ENCODE data around the gene COL24A1. TPM values are rescaled to one million over a fixed set of nuclear protein-coding genes. Genes with fewer than 3 reads are reported as not detected.
"Not testable (repeated sequence)": the region's sequence is repeated elsewhere in the genome, so short reads cannot be mapped to it uniquely, and the experiment has no call there.

The COL24A1 gene
- total and polyA plus RNA-seq, 8 donors, result 0.02 to 0.34 (median 0.06) TPM; not detected in 3

GRCh38 chr1:86100401-86100800, 56.2 kb downstream of the COL24A1 start:
- no peaks in the 10 kb centered on the region for H3K36me3 ChIP-seq
- ATAC-seq (no peak), DNase-seq (no peak), FAIRE-seq (no peak)
- H3K9me3 ChIP-seq, result no peaks in the 10 kb centered on the region
- H3K4me1 ChIP-seq, result no peaks in the 10 kb centered on the region
- 16 to 17% methylated on average over 1 of the region's 1 CpG for WGBS, 2 donors
- no peak overlapping the region for H3K4me3 ChIP-seq
- intact Hi-C loops (cut with DNase I), result no loop called here
- H3K27me3 ChIP-seq, result no peaks in the 10 kb centered on the region
- no peak overlapping the region for H3K27ac ChIP-seq
- no peak for TF ChIP-seq CTCF (IDR thresholded peaks at IDR 0.05)

- FAIRE-seq (no peak), ATAC-seq (no peak), DNase-seq (no peak)
- no peak overlapping the region for H3K27ac ChIP-seq
- no peaks in the 10 kb centered on the region for H3K36me3 ChIP-seq
- H3K9me3 ChIP-seq, result no peaks in the 10 kb centered on the region
- intact Hi-C loops (cut with DNase I), result no loop called here
- H3K27me3 ChIP-seq, result no peaks in the 10 kb centered on the region
- no peak overlapping the region for H3K4me3 ChIP-seq
- TF ChIP-seq CTCF (IDR thresholded peaks at IDR 0.05), result no peak
- H3K4me1 ChIP-seq, result no peaks in the 10 kb centered on the region
- WGBS, 2 donors, result 68 to 83% methylated on average over 16 of the region's 16 CpGs
These were observed 66.8 kb downstream of the COL24A1 start for GRCh38 chr1:86089765-86090164.

GRCh38 chr1:86085741-86086409, 70.7 kb downstream of the COL24A1 start:
- H3K27me3 ChIP-seq, result no peaks in the 10 kb centered on the region
- TF ChIP-seq CTCF (IDR thresholded peaks at IDR 0.05), result no peak
- 64 to 74% methylated on average over 3 of the region's 3 CpGs for WGBS, 2 donors
- ATAC-seq (no peak), FAIRE-seq (no peak), DNase-seq (no peak)
- no peaks in the 10 kb centered on the region for H3K36me3 ChIP-seq
- no peak overlapping the region for H3K4me3 ChIP-seq
- no peaks in the 10 kb centered on the region for H3K4me1 ChIP-seq
- no peaks in the 10 kb centered on the region for H3K9me3 ChIP-seq
- H3K27ac ChIP-seq, result no peak overlapping the region
- intact Hi-C loops (cut with DNase I), result no loop called here

GRCh38 chr1:86084998-86085397, 71.6 kb downstream of the COL24A1 start:
- H3K36me3 ChIP-seq, result no peaks in the 10 kb centered on the region
- DNase-seq, result no peak
- H3K4me1 ChIP-seq, result no peaks in the 10 kb centered on the region
- H3K9me3 ChIP-seq, result no peaks in the 10 kb centered on the region
- ATAC-seq, result no peak
- intact Hi-C loops (cut with DNase I), result no loop called here
- H3K27me3 ChIP-seq, result no peaks in the 10 kb centered on the region
- no peak for FAIRE-seq
- H3K4me3 ChIP-seq, result no peak overlapping the region
- H3K27ac ChIP-seq, result no peak overlapping the region
- TF ChIP-seq CTCF (IDR thresholded peaks at IDR 0.05), result no peak

- Histone ChIP-seq H3K36me3 (no peaks in the 10 kb centered on the region), H3K4me1 (no peaks in the 10 kb centered on the region), H3K27me3 (no peaks in the 10 kb centered on the region), H3K9me3 (no peaks in the 10 kb centered on the region), H3K27ac (no peak overlapping the region), H3K4me3 (no peak overlapping the region)
- TF ChIP-seq CTCF (IDR thresholded peaks at IDR 0.05), result no peak
- intact Hi-C loops (cut with DNase I), result no loop called here
- ATAC-seq (no peak), DNase-seq (no peak), FAIRE-seq (no peak)
These were observed 74.4 kb downstream of the COL24A1 start for GRCh38 chr1:86082183-86082582.

GRCh38 chr1:86072474-86072873, 84.1 kb downstream of the COL24A1 start:
- intact Hi-C loops (cut with DNase I); FAIRE-seq: not testable (repeated sequence)

GRCh38 chr1:86071870-86072269, 84.7 kb downstream of the COL24A1 start:
- ATAC-seq; H3K27me3 ChIP-seq; intact Hi-C loops (cut with DNase I); H3K9me3 ChIP-seq; DNase-seq; FAIRE-seq; H3K27ac ChIP-seq; H3K4me1 ChIP-seq; H3K36me3 ChIP-seq; H3K4me3 ChIP-seq: not testable (repeated sequence)
- 50 to 64% methylated on average over 6 of the region's 6 CpGs for WGBS, 2 donors

More at GRCh38 chr1:86072474-86072873, 84.1 kb downstream of the COL24A1 start:
- not testable (repeated sequence) for H3K4me1 ChIP-seq, H3K9me3 ChIP-seq, H3K36me3 ChIP-seq, H3K27ac ChIP-seq, ATAC-seq, H3K27me3 ChIP-seq, H3K4me3 ChIP-seq, DNase-seq
- WGBS, 2 donors, result 54 to 55% methylated on average over 6 of the region's 6 CpGs

Measured in pancreas (tissue), 10 donors.